Hepatocyte (in vitro differentiated cells): ENCODE measurements around the gene SMARCB1. TPM values are rescaled to one million over a fixed set of nuclear protein-coding genes. Genes with fewer than 3 reads are reported as not detected.

Experiments
- DNase-seq: peaks from one replicate; pipeline ENCODE4 v3.0.0-alpha.2; 2016; ENCODE audit warnings: low spot score
- H2AFZ ChIP-seq: fragments of 200-600 bp; sonication (generic); 2 replicates; pipeline ENCODE4 v1.6.0; 2016; ENCODE audit warnings: antibody characterized with exemption, mild to moderate bottlenecking
- H3K27ac ChIP-seq: fragments of 200-600 bp; sonication (generic); 2 replicates; pipeline ENCODE4 v1.5.1; 2016; ENCODE audit warnings: mild to moderate bottlenecking
- H3K27me3 ChIP-seq: fragments of 200-600 bp; sonication (generic); 2 replicates; pipeline ENCODE4 v1.6.1; 2016
- H3K36me3 ChIP-seq: fragments of 200-600 bp; sonication (generic); replicated peaks from 2 replicates; pipeline ENCODE4 v1.5.1; 2016; ENCODE audit warnings: low read depth; ENCODE audit not compliant: insufficient read depth
- H3K4me1 ChIP-seq: fragments of 200-600 bp; sonication (generic); 2 replicates; pipeline ENCODE4 v1.5.1; 2016; ENCODE audit warnings: mild to moderate bottlenecking, moderate library complexity; ENCODE audit not compliant: insufficient read depth
- H3K4me2 ChIP-seq: fragments of 200-600 bp; sonication (generic); 2 replicates; pipeline ENCODE4 v1.6.0; 2016
- H3K4me3 ChIP-seq: fragments of 200-600 bp; sonication (generic); 2 replicates; pipeline ENCODE4 v1.5.1; 2016; ENCODE audit warnings: mild to moderate bottlenecking
- H3K79me2 ChIP-seq: fragments of 200-600 bp; sonication (generic); 2 replicates; pipeline ENCODE4 v1.6.0; 2017; ENCODE audit warnings: mild to moderate bottlenecking
- H3K9me2 ChIP-seq: fragments of 200-600 bp; sonication (generic); replicated peaks from 2 replicates; pipeline ENCODE4 v1.6.0; 2017; ENCODE audit warnings: mild to moderate bottlenecking; ENCODE audit not compliant: insufficient read depth
- H3K9me3 ChIP-seq: fragments of 200-600 bp; sonication (generic); 2 replicates; pipeline ENCODE4 v1.5.1; 2016; ENCODE audit warnings: low read depth, mild to moderate bottlenecking
- H4K20me1 ChIP-seq: fragments of 200-600 bp; sonication (generic); 2 replicates; pipeline ENCODE4 v1.6.0; 2016; ENCODE audit warnings: mild to moderate bottlenecking; ENCODE audit not compliant: insufficient read depth, poor library complexity, severe bottlenecking
- CTCF ChIP-seq: fragments of 200-600 bp; sonication (generic); IDR thresholded peaks from 2 replicates; pipeline ENCODE4 v1.5.1; 2016; ENCODE audit warnings: antibody characterized with exemption, mild to moderate bottlenecking; ENCODE audit not compliant: poor library complexity
- EZH2 ChIP-seq: fragments of 200-600 bp; sonication (generic); IDR thresholded peaks from 2 replicates; pipeline ENCODE4 v1.6.1; 2016; ENCODE audit warnings: antibody characterized with exemption, mild to moderate bottlenecking, borderline replicate concordance
- EZH2phosphoT487 ChIP-seq: fragments of 200-600 bp; sonication (generic); IDR thresholded peaks from one replicate; pipeline ENCODE4 v1.6.1; 2018; ENCODE audit warnings: antibody characterized with exemption, mild to moderate bottlenecking, low read depth, moderate library complexity; ENCODE audit not compliant: unreplicated experiment, severe bottlenecking
- WGBS: methylation state at CpG from one replicate; pipeline ENCODE4 v1.1.6; 2016; ENCODE audit warnings: low lambda C conversion rate; ENCODE audit errors: missing lambda C conversion rate; 5-methylcytosine and 5-hydroxymethylcytosine counted together
- polyA plus RNA-seq: library from polyadenylated mRNA; unstranded; fragments of >200 nt; fragmentation: Nextera tagmentation; extraction: Ambion mirVana; gene quantifications from 2 replicates; pipeline ENCODE4 v1.2.1, GENCODE V29; 2016
- total RNA-seq: library from RNA; depleted of rRNA; stranded (reverse); fragments of >200 nt; gene quantifications from 2 replicates; pipeline ENCODE4 v1.2.3, GENCODE V29; 2014

SMARCB1 gene
- total and polyA plus RNA-seq, 2 experiments from 2014 or later, result 84.3 to 120 TPM

DNA sequence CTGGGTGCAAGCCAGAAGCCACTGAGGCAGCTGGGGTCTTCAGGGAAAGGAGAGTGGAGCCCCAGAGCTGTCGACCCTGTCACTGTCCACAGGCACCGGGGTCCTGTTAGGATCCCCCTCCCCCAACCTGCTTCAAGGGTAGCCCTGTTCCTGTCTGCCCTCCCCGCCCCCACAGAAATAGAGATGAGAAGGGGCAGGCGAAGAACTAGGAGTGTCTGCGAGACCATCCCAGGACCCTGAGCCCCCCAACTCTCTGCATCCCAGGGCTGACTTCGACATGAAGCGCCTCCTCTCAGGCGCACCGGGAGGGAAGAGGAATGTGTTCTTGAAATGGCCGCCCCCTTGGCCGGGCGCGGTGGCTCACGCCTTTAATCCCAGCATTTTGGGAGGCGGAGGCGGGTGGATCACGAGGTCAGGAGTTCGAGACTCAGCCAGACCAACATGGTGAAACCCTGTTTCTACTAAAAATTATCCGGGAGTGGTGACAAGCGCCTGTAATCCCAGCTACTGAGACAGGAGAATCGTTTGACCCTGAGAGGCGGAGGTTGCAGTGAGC lies 35.2 kb upstream of the SMARCB1 start:
- Histone ChIP-seq H3K9me2 (no peaks in the 10 kb centered on the region), H3K27ac (peak overlapping the region; percentile 95), H3K4me2 (peak overlapping the region; percentile 90), H4K20me1 (no peaks in the 10 kb centered on the region), H3K4me3 (peak overlapping the region; percentile 81), H2AFZ (peak overlapping the region; percentile 69), H3K79me2 (peaks cover 35% of the 10 kb centered on the region), H3K9me3 (no peaks in the 10 kb centered on the region), H3K27me3 (no peaks in the 10 kb centered on the region), H3K36me3 (no peaks in the 10 kb centered on the region), H3K4me1 (peaks cover 8% of the 10 kb centered on the region)
- TF ChIP-seq EZH2phosphoT487 (no peak), EZH2 (no peak), CTCF (no peak)
- DNase-seq, result peak; percentile 56
- WGBS, result 25% methylated on average over 19 of the region's 22 CpGs

- WGBS, result 99% methylated on average over 7 of the region's 9 CpGs
- Histone ChIP-seq H3K36me3 (no peaks in the 10 kb centered on the region), H3K4me2 (peak overlapping the region; percentile 90), H4K20me1 (no peaks in the 10 kb centered on the region), H3K4me3 (no peak overlapping the region), H3K4me1 (peaks cover 8% of the 10 kb centered on the region), H3K9me2 (no peaks in the 10 kb centered on the region), H3K27ac (peak overlapping the region; percentile 95), H3K9me3 (no peaks in the 10 kb centered on the region), H3K79me2 (peaks cover 31% of the 10 kb centered on the region), H3K27me3 (no peaks in the 10 kb centered on the region), H2AFZ (no peak overlapping the region)
- no peak for DNase-seq
- TF ChIP-seq CTCF (no peak), EZH2 (no peak), EZH2phosphoT487 (no peak)
These were observed 34.6 kb upstream of the SMARCB1 start for GRCh38 chr22:23752090-23752691.

DNA sequence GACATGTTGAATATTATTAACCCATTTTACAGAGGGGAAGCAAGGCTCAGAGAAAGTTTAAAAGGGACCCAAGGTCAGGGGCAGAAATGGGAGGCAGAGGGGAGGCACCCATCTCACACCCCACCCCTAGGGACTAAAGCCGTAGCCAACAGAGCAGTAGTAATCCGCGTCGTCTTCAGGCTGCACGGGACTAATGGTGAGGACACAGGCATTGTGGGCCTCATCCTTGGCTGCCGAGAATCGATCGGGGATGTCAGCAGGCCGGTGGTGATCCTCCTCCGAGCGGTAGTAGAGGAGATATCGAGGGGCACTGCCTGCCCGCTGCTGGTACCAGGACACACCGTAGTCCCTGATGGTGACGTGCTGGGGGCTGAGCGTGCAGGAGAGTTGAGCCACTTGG lies 34.0 kb upstream of the SMARCB1 start:
- no peak for DNase-seq
- no peaks in the 10 kb centered on the region for H4K20me1 ChIP-seq
- no peak overlapping the region for H3K27ac ChIP-seq
- no peaks in the 10 kb centered on the region for H3K27me3 ChIP-seq
- 96% methylated on average over 16 of the region's 16 CpGs for WGBS
- H2AFZ ChIP-seq, result no peak overlapping the region
- no peaks in the 10 kb centered on the region for H3K36me3 ChIP-seq
- no peak overlapping the region for H3K4me2 ChIP-seq
- peaks cover 26% of the 10 kb centered on the region for H3K79me2 ChIP-seq
- H3K4me1 ChIP-seq, result peaks cover 8% of the 10 kb centered on the region
- no peaks in the 10 kb centered on the region for H3K9me2 ChIP-seq
- H3K4me3 ChIP-seq, result no peak overlapping the region
- H3K9me3 ChIP-seq, result no peaks in the 10 kb centered on the region
- no peak for TF ChIP-seq EZH2phosphoT487
- TF ChIP-seq EZH2, result no peak
- TF ChIP-seq CTCF, result no peak
